ENCODE data around the gene C14orf132.

DNA sequence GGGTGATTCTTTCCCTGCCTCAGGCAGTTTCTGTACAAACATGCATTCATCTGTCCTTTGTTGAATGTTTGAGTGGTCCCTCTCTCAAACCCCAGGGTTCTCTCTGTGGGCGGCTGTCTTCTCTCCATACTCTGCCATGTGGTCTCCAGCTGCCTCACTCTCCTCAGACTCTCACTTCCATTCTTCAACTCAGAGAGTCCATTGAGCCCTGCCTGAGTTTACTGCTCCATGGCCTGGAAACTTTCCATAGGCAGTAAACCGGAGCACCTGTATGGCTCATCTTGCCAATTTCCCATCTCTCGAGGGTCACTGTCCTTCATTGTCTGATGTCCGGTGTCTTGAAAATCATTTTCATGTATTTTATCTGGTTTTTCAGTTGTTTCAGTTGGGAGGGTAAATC lies 11.3 kb downstream of the C14orf132 start:
- TF ChIP-seq, protein P1, sequence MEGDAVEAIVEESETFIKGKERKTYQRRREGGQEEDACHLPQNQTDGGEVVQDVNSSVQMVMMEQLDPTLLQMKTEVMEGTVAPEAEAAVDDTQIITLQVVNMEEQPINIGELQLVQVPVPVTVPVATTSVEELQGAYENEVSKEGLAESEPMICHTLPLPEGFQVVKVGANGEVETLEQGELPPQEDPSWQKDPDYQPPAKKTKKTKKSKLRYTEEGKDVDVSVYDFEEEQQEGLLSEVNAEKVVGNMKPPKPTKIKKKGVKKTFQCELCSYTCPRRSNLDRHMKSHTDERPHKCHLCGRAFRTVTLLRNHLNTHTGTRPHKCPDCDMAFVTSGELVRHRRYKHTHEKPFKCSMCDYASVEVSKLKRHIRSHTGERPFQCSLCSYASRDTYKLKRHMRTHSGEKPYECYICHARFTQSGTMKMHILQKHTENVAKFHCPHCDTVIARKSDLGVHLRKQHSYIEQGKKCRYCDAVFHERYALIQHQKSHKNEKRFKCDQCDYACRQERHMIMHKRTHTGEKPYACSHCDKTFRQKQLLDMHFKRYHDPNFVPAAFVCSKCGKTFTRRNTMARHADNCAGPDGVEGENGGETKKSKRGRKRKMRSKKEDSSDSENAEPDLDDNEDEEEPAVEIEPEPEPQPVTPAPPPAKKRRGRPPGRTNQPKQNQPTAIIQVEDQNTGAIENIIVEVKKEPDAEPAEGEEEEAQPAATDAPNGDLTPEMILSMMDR (conservative IDR thresholded peaks at IDR 0.05; ENCODE audit: low read depth, low read length) = no peak
- TF ChIP-seq, protein P2, sequence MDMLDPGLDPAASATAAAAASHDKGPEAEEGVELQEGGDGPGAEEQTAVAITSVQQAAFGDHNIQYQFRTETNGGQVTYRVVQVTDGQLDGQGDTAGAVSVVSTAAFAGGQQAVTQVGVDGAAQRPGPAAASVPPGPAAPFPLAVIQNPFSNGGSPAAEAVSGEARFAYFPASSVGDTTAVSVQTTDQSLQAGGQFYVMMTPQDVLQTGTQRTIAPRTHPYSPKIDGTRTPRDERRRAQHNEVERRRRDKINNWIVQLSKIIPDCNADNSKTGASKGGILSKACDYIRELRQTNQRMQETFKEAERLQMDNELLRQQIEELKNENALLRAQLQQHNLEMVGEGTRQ (IDR thresholded peaks at IDR 0.05; ENCODE audit: low read depth, low read length) = no peak
- no peak for TF ChIP-seq RFX5 (IDR thresholded peaks at IDR 0.05; ENCODE audit: low read depth, low read length)
- no peak for TF ChIP-seq RCOR1 (IDR thresholded peaks at IDR 0.05; ENCODE audit: insufficient replicate concordance, low read length)
- no peak for TF ChIP-seq CHD1 (IDR thresholded peaks at IDR 0.05; ENCODE audit: low read depth, low read length)
